Left lung (tissue), 10 donors: ENCODE results near the gene SUGP2. TPM values are rescaled to one million over a fixed set of nuclear protein-coding genes. Genes with fewer than 3 reads are reported as not detected.

Experiments
- ATAC-seq: fragments of 200-7000 bp; cut with Tn5 transposase; one replicate; pipeline ENCODE4 v1.9.1; 2020; ENCODE audit warnings: moderate library complexity
- DNase-seq, 4 donors: peaks; one replicate each; pipeline ENCODE4 v3.0.0-alpha.2; 2013 to 2020
- H3K27ac ChIP-seq, 2 donors: fragments of 200-600 bp; sonication (generic) in 1 of 2; one replicate each; pipeline versions ENCODE4 v1.5.0 to v1.8.0; 2020 to 2021
- H3K27me3 ChIP-seq, 2 donors: fragments of 200-600 bp; sonication (generic) in 1 of 2; one replicate each; pipeline versions ENCODE4 v1.5.0 to v1.8.0; 2020 to 2021
- H3K36me3 ChIP-seq, 2 donors: fragments of 200-600 bp; sonication (generic) in 1 of 2; one replicate each; pipeline versions ENCODE4 v1.5.0 to v1.8.0; 2020 to 2021
- H3K4me1 ChIP-seq, 2 donors: fragments of 200-600 bp; one replicate each; pipeline ENCODE4 v1.8.0; 2021
- H3K4me3 ChIP-seq, 2 donors: fragments of 200-600 bp; sonication (generic) in 1 of 2; one replicate each; pipeline versions ENCODE4 v1.5.0 to v1.8.0; 2020 to 2021; ENCODE audit warnings: mild to moderate bottlenecking in 1 of 2
- H3K9me3 ChIP-seq, 2 donors: fragments of 200-600 bp; sonication (generic) in 1 of 2; one replicate each; pipeline versions ENCODE4 v1.5.0 to v1.8.0; 2020 to 2021
- CTCF ChIP-seq, 2 donors: fragments of 200-600 bp; sonication (generic) in 1 of 2; IDR thresholded peaks; one replicate each; pipeline versions ENCODE4 v1.5.0 to v1.8.0; 2021; ENCODE audit warnings: antibody characterized with exemption in 2 of 2
- intact Hi-C, 2 donors: fragments of 100-400 bp; cut with DNase I; formaldehyde crosslinking; loops; one replicate each; pipeline versions ENCODE4 v1.11.2 to v1.14.2; 2022
- polyA plus RNA-seq, 6 donors: library from polyadenylated mRNA; unstranded; fragments of 120-200 nt; gene quantifications; one replicate each; pipeline ENCODE4 v1.2.1, GENCODE V29; 2013; ENCODE audit not compliant: insufficient read length in 6 of 6
- total RNA-seq, 2 donors: library from RNA; stranded (reverse); fragmentation: NEBNext Ultra II Directional; extraction: Animal tissue kit (Norgen Biotek cat#: 25700); gene quantifications; one replicate each; pipeline ENCODE4 v1.2.1, GENCODE V29; 2021
- donor health status: DM: no; HTN: yes; CAD: no.
- donor health status: DM: no; HTN: no; CAD: no.

SUGP2 gene
- total and polyA plus RNA-seq, 8 donors, result 64.2 to 139 (median 103) TPM

GRCh38 chr19:19033176-19033425, 216 bp downstream of the SUGP2 start:
- intact Hi-C loops, result no loop called here
- Histone ChIP-seq H3K4me3 (peak overlapping the region; percentile 86 to 94), H3K27ac (peak overlapping the region; percentile 97), H3K36me3 (peaks cover 0 to 36% of the 10 kb centered on the region in 2 donors), H3K4me1 (peaks cover 14 to 32% of the 10 kb centered on the region in 2 donors), H3K27me3 (no peaks in the 10 kb centered on the region), H3K9me3 (no peaks in the 10 kb centered on the region)
- ATAC-seq (peak; percentile 22), DNase-seq (no peak)
- no peak for TF ChIP-seq CTCF (IDR thresholded peaks at IDR 0.05)

GRCh38 chr19:19032420-19033175, 719 bp downstream of the SUGP2 start:
- ATAC-seq (peak; percentile 81), DNase-seq (peak in 3 of 4 donors; percentile 85 to 95 (median 94))
- Histone ChIP-seq H3K36me3 (peaks cover 0 to 36% of the 10 kb centered on the region in 2 donors), H3K4me3 (peak overlapping the region; percentile 86 to 94), H3K27ac (peak overlapping the region; percentile 97), H3K27me3 (no peaks in the 10 kb centered on the region), H3K4me1 (peaks cover 14 to 32% of the 10 kb centered on the region in 2 donors), H3K9me3 (no peaks in the 10 kb centered on the region)
- TF ChIP-seq CTCF (IDR thresholded peaks at IDR 0.05), result no peak
- intact Hi-C loops, result no loop called here

GRCh38 chr19:19031891-19032290, 1.4 kb downstream of the SUGP2 start:
- peak overlapping the region in 1 of 2 donors; percentile 86 for H3K4me3 ChIP-seq
- H3K36me3 ChIP-seq, result peaks cover 0 to 42% of the 10 kb centered on the region in 2 donors
- no peak for TF ChIP-seq CTCF (IDR thresholded peaks at IDR 0.05)
- DNase-seq, result no peak
- no peaks in the 10 kb centered on the region for H3K9me3 ChIP-seq
- H3K27ac ChIP-seq, result peak overlapping the region in 1 of 2 donors; percentile 33
- H3K4me1 ChIP-seq, result peaks cover 14 to 32% of the 10 kb centered on the region in 2 donors
- intact Hi-C loops, result no loop called here
- H3K27me3 ChIP-seq, result no peaks in the 10 kb centered on the region
- no peak for ATAC-seq

GRCh38 chr19:19028526-19028925, 4.8 kb downstream of the SUGP2 start:
- Histone ChIP-seq H3K36me3 (peaks cover 0 to 76% of the 10 kb centered on the region in 2 donors), H3K27me3 (no peaks in the 10 kb centered on the region), H3K9me3 (no peaks in the 10 kb centered on the region), H3K27ac (no peak overlapping the region), H3K4me3 (no peak overlapping the region), H3K4me1 (peaks cover 5 to 16% of the 10 kb centered on the region in 2 donors)
- intact Hi-C loops, result no loop called here
- no peak for TF ChIP-seq CTCF (IDR thresholded peaks at IDR 0.05)
- no peak for DNase-seq
- ATAC-seq, result no peak

- TF ChIP-seq CTCF (IDR thresholded peaks at IDR 0.05), result no peak
- H3K9me3 ChIP-seq, result no peaks in the 10 kb centered on the region
- ATAC-seq (no peak), DNase-seq (no peak)
- no peak overlapping the region for H3K4me3 ChIP-seq
- H3K4me1 ChIP-seq, result peaks cover 4 to 9% of the 10 kb centered on the region in 2 donors
- H3K27ac ChIP-seq, result no peak overlapping the region
- peaks cover 0 to 89% of the 10 kb centered on the region in 2 donors for H3K36me3 ChIP-seq
- intact Hi-C loops, result no loop called here
- no peaks in the 10 kb centered on the region for H3K27me3 ChIP-seq
Observed at GRCh38 chr19:19027228-19027627, 6.1 kb downstream of the SUGP2 start.
